Neural crest cell (in vitro differentiated cells): ENCODE results near the gene ARHGEF6. TPM values are rescaled to one million over a fixed set of nuclear protein-coding genes. Genes with fewer than 3 reads are reported as not detected.
A peak's percentile ranks its signal among the peaks of the same experiment; 100 is the strongest.

Experiments
- DNase-seq: peaks from one replicate; pipeline ENCODE4 v3.0.0; 2021; ENCODE audit warnings: low read depth, mixed read lengths, low spot score
- H3K27ac Mint-ChIP-seq: one replicate; pipeline ENCODE4 v1.8.0; 2021; ENCODE audit warnings: mild to moderate bottlenecking, mixed read lengths; ENCODE audit not compliant: unreplicated experiment
- H3K27me3 Mint-ChIP-seq: 2 replicates; pipeline ENCODE4 v1.8.0; 2021; ENCODE audit warnings: low read depth, mild to moderate bottlenecking, mixed read lengths
- H3K36me3 Mint-ChIP-seq: 2 replicates; pipeline ENCODE4 v1.8.0; 2021; ENCODE audit warnings: low read depth, mild to moderate bottlenecking, mixed read lengths
- H3K4me1 Mint-ChIP-seq: 2 replicates; pipeline ENCODE4 v1.8.0; 2021; ENCODE audit warnings: mixed read lengths
- H3K4me3 Mint-ChIP-seq: one replicate; pipeline ENCODE4 v1.8.0; 2021; ENCODE audit warnings: mild to moderate bottlenecking, mixed read lengths
- H3K9me3 Mint-ChIP-seq: 2 replicates; pipeline ENCODE4 v1.8.0; 2021; ENCODE audit warnings: mixed read lengths
- total RNA-seq: library from RNA; stranded (reverse); gene quantifications from 2 replicates; pipeline ENCODE4 v1.2.1, GENCODE V29; 2021
- TF ChIP-seq, protein P1 (sequence below): fragments of 200-600 bp; sonication (generic); conservative IDR thresholded peaks from 2 replicates; pipeline ENCODE4 v1.5.0; 2021; ENCODE audit warnings: antibody characterized with exemption, mild to moderate bottlenecking

Gene ARHGEF6
- total RNA-seq, 1 donor from 2014 or later, result 2.7 TPM

DNA sequence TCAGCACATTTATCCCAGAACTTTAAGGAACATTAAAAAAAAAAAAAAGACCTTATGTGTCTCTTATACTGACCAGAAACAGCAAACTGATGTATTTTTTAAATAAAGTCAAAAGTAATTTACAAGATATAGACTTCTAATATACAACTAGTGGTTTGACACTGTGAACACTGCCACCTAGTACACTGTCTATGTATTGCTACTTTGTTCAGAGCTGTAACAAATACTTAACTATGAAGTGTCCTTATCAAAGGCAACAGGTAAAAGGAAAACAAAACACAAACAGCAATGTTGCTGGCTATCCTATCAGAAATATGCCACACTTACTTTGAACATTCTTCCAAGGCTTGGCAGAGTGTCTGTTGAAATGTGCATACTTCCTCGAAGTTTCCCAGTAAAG lies 72.4 kb downstream of the ARHGEF6 start:
- TF ChIP-seq, protein P1, sequence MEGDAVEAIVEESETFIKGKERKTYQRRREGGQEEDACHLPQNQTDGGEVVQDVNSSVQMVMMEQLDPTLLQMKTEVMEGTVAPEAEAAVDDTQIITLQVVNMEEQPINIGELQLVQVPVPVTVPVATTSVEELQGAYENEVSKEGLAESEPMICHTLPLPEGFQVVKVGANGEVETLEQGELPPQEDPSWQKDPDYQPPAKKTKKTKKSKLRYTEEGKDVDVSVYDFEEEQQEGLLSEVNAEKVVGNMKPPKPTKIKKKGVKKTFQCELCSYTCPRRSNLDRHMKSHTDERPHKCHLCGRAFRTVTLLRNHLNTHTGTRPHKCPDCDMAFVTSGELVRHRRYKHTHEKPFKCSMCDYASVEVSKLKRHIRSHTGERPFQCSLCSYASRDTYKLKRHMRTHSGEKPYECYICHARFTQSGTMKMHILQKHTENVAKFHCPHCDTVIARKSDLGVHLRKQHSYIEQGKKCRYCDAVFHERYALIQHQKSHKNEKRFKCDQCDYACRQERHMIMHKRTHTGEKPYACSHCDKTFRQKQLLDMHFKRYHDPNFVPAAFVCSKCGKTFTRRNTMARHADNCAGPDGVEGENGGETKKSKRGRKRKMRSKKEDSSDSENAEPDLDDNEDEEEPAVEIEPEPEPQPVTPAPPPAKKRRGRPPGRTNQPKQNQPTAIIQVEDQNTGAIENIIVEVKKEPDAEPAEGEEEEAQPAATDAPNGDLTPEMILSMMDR, result peak; percentile 57
- DNase-seq, result no peak
- Mint-ChIP-seq H3K27ac (no peak overlapping the region), H3K9me3 (peaks cover 6% of the 10 kb centered on the region), H3K4me3 (no peak overlapping the region), H3K27me3 (no peaks in the 10 kb centered on the region), H3K4me1 (peaks cover 12% of the 10 kb centered on the region), H3K36me3 (peaks cover 2% of the 10 kb centered on the region)

GRCh38 chrX:136697156-136697555 lies 83.6 kb downstream of the ARHGEF6 start:
- no peak overlapping the region for H3K4me3 Mint-ChIP-seq
- H3K27me3 Mint-ChIP-seq, result no peaks in the 10 kb centered on the region
- TF ChIP-seq, protein P1, result no peak
- H3K36me3 Mint-ChIP-seq, result no peaks in the 10 kb centered on the region
- DNase-seq, result no peak
- no peak overlapping the region for H3K27ac Mint-ChIP-seq
- peaks cover 7% of the 10 kb centered on the region for H3K9me3 Mint-ChIP-seq
- peaks cover 7% of the 10 kb centered on the region for H3K4me1 Mint-ChIP-seq

- H3K9me3 Mint-ChIP-seq, result no peaks in the 10 kb centered on the region
- peaks cover 9% of the 10 kb centered on the region for H3K4me1 Mint-ChIP-seq
- H3K4me3 Mint-ChIP-seq, result no peak overlapping the region
- no peak overlapping the region for H3K27ac Mint-ChIP-seq
- no peaks in the 10 kb centered on the region for H3K27me3 Mint-ChIP-seq
- no peak for DNase-seq
- no peaks in the 10 kb centered on the region for H3K36me3 Mint-ChIP-seq
- TF ChIP-seq, protein P1, result peak; percentile 80
These were observed 86.2 kb downstream of the ARHGEF6 start for GRCh38 chrX:136694431-136695087.

DNA sequence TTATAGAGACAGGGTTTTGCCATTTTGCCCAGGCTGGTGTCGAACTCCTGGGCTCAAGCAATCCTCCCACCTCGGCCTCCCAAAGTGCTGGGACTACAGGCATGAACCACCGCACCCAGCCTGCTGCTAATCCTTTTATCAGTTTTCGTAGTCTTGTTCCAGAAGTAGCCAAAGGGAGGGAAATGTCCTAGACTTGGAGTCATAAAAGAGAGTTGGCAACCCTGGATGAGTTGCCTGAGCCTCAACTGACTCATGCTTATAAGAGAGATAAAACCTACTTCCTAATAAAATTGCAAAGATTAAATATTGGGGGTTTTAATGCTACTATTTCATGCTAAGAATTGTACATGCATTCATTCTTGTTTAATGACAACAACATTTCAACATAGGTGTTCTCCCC lies 88.5 kb downstream of the ARHGEF6 start:
- H3K27me3 Mint-ChIP-seq, result no peaks in the 10 kb centered on the region
- peaks cover 15% of the 10 kb centered on the region for H3K4me1 Mint-ChIP-seq
- H3K9me3 Mint-ChIP-seq, result peaks cover 3% of the 10 kb centered on the region
- H3K4me3 Mint-ChIP-seq, result no peak overlapping the region
- H3K36me3 Mint-ChIP-seq, result no peaks in the 10 kb centered on the region
- H3K27ac Mint-ChIP-seq, result no peak overlapping the region
- TF ChIP-seq, protein P1, result no peak
- no peak for DNase-seq

- no peak for DNase-seq
- TF ChIP-seq, protein P1, result no peak
- Mint-ChIP-seq H3K27ac (no peak overlapping the region), H3K4me1 (peaks cover 15% of the 10 kb centered on the region), H3K9me3 (peaks cover 5% of the 10 kb centered on the region), H3K27me3 (no peaks in the 10 kb centered on the region), H3K4me3 (no peak overlapping the region), H3K36me3 (no peaks in the 10 kb centered on the region)
These were observed 89.5 kb downstream of the ARHGEF6 start for GRCh38 chrX:136691028-136691809.
